ENCODE data around the gene IL17RA.

Gene IL17RA

GRCh38 chr22:17083255-17083654 lies 1.5 kb upstream of the IL17RA start:
- no peak for DNase-seq

GRCh38 chr22:17083811-17084441 lies 874 bp upstream of the IL17RA start:
- DNase-seq, result no peak

DNA sequence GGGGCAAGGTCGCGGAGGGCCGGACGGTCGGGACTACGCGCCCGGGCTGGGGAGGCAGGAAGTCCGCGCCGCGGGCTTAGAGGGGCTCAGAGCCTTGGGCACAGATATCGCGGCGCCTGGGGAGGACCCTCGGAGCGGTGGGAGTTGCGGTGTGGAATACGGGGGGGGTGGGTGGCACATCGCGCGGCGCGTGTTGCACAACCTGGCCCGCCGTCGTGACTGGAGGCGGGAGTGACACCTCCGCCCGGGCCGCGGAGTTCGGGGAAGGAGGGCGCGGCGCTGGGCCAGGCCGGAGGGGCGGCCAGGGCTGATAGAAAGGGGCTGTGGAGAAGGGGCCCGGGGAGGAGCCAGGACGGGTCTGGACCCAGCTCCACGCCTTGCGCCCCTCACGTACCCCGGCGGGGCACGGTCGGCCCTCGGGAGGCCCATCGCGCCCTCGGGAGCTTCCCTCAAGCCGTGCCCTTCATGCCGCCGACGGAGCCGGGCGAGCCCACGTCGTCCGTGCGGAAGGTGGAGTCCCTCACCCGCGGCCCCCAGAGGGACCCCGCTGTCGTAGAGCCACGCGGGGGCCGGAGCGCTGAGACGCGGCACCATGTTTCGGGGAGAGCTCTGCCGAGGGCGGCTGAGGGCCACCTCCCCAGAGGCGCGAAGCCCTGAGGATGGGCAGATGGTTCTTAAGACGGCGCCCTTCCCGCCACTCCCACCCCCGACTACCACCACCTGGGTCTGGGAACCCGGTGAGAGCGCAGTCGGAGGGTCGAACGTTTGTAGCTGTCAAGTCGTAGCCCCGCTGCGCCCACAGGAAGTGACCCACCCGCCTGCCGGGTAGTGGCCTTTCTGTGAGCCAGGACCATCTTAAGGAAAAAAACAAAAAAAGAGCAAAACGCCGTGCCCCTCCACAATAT lies 729 bp downstream of the IL17RA start:
- DNase-seq, result no peak

- DNase-seq, result no peak
These were observed 1.5 kb downstream of the IL17RA start for GRCh38 chr22:17086296-17086695.

- DNase-seq, result no peak
These were observed 2.1 kb downstream of the IL17RA start for GRCh38 chr22:17086788-17087497.

DNA sequence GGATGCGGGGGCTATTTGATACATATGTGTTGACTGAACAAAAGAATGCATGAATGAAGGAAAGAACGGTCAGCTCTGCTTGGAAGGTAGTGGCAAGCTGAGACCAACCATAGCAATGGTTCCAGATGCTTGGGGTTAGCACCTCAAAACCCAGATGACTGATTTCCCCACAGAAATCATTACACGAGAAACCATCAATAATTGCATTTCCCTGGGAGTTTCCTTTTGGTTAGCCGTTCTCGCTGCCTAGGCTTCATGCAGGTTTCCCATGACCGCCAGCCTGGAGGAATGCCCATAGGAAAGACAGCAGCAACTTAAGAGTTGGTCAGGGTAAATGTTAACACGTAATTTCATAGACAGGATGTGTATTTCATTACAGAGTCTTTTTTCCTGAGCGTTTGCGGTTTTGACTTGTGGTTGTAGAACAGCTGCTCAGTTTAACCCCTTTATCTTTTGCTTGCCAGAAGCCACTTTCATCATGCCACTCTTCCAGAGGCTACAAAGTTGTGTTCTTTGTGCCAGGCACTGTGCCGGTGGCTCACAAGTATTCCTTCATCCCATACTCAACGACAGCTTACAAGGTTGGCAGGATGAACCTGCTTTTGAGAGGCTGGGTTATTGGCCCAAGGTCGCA lies 2.8 kb downstream of the IL17RA start:
- peak; percentile 96 for DNase-seq

DNA sequence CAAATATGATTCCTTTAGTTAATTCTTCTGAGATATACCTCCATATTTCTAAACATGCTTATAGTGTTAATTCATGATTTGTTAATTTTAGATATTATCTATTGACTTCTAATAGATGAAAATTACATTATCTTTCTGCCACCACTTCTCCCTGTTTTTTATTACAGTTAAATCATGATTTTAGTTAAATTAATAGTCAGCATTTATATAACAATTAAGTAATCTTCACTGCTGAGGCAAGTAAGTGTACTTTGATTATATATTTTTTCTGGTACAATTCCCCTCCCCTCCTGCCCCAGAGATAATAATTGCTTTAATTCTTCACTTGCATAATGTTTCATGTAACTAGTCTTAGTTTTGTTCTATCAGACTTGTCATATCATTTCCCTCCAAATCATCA lies 5.8 kb downstream of the IL17RA start:
- DNase-seq, result no peak

DNA sequence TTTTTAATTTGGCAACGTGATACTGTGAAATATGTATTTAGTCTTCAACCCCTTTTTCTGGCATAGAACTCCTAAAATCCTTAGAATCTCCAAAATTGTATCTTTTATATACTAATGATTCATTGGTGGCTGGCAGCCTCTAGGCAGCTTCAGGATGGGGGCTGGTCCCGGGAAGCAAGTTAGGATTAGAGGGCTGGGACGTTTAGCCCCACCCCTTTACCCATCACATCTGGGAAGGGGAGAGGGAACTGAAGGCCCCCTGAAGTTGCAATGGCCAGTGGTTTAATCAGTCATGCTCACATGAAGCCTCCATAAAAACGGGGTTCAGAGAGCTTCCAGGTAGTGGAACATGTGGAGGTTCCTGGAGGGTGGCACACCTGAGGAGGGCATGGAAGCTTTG lies 7.1 kb downstream of the IL17RA start:
- DNase-seq, result no peak

DNA sequence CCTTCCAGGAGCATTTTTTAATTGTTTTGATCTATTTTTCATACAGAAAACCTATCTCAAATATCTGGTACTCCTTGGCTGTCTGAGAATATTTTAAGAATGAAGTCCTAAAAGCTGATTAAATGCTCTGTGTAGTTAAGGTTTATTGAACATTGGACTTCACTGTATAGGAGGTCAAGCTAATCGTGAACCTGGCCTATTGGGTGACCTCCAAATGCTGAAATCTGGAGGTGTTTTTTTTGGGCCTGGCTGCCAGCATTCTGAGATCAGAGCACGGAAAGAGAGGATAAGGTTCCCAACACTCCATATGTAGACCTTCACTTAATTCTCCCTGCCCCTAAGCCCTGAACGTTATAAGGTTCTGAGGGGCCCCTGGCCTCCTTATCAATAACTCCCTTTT lies 8.3 kb downstream of the IL17RA start:
- no peak for DNase-seq

- DNase-seq, result no peak
These were observed 10.7 kb downstream of the IL17RA start for GRCh38 chr22:17095538-17095937.

GRCh38 chr22:17096071-17096470 lies 11.3 kb downstream of the IL17RA start:
- no peak for DNase-seq

- no peak for DNase-seq
These were observed 12.3 kb downstream of the IL17RA start for GRCh38 chr22:17097062-17097461.

DNA sequence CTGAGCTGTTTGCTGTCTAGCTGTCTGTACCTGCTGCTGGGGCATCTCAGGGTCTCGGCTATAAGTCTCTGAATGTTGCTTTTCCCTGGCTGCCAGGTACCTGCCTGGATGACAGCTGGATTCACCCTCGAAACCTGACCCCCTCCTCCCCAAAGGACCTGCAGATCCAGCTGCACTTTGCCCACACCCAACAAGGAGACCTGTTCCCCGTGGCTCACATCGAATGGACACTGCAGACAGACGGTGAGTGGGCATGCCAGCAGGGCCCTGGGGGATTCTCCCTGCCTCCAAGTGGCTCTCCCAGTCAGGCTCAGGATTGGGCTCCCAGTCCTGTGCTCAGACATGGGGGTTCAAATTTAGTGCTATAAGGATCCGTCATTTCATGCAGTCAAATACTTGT lies 12.9 kb downstream of the IL17RA start:
- no peak for DNase-seq

DNA sequence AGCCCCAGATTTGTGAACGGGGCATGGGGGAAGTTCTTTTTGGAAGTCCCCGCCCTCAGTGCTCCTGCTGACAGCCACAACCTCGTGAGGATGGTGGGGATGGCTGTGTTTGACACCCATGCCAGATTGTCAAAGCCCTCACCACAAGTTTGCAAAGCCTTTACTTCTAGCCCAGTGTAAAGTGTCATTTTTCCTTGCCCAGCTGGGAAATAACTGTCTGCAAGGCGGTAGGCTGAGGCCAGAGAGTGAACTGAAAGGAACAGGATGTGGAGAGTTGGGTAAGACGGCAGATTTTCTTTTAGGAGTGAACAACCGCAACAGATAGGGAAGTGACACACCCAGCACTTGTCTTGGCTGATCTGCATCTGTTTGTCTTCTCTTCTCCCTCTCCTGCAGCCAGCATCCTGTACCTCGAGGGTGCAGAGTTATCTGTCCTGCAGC lies 13.6 kb downstream of the IL17RA start:
- peak; percentile 99 for DNase-seq

DNA sequence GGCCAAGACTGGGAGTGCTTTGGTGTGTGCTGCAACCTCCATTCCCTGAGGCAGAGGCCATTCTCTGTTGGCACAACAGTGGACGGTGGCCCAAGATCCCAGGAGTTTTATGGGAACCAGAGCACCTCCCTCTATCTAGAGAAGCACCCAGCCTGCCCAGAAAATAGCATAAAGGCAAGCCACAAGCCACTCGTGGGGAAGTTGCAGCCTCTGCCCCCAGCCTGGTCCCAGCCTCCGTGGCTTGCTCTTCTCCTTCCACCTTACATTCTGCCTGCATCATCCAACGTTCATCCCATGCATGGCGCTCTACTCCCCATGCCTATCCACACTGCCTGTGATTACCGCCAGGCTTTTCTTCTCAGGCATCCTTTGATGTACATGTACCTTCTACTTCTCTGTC lies 15.8 kb downstream of the IL17RA start:
- peak; percentile 4 for DNase-seq

GRCh38 chr22:17101475-17102296 lies 16.9 kb downstream of the IL17RA start:
- DNase-seq, result no peak

DNA sequence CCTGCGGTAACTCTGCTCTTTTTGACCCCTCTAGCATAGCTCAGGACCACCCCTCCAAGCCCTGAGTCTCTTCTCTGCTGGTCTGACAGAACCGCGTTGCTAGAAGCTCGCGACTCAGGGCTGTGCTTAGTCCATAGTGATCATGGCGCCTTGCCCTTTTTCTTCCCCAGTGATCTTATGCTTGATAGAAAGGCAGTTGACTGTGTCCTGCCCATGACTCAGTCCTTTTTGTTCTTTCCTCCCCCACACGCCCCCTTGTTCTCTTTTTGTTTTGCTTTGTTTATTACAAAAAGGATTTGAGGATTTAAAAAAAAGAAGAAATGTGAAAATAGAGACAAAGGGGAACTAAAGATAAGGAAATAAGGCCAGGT lies 17.5 kb downstream of the IL17RA start:
- peak; percentile 43 for DNase-seq

GRCh38 chr22:17103351-17103750 lies 18.6 kb downstream of the IL17RA start:
- no peak for DNase-seq

DNA sequence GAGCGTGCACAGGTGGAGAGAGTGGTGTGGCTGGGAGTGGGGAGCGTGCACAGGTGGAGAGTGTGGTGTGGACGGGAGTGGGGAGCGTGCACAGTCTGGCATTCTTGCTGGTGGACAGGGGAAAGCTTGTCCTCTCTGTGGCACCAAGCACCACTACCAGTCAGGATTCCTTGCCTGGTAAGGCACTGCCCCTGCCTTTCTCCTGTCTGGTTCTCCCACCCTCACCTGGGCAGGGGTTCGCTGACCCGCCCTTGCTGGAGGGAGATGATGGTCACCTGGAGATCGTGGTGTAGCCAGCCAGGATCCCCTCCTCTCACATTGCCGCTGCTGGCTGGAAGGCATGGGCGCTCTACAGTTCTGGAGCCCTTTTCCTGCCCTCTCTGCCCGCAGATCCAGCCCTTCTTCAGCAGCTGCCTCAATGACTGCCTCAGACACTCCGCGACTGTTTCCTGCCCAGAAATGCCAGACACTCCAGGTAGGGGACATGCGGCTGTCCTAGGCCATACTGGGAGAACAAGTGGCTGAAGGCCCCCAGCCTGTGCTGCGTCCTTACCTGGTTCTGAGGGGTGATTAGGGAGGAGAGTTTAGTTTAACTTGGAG lies 19.6 kb downstream of the IL17RA start:
- DNase-seq, result no peak

DNA sequence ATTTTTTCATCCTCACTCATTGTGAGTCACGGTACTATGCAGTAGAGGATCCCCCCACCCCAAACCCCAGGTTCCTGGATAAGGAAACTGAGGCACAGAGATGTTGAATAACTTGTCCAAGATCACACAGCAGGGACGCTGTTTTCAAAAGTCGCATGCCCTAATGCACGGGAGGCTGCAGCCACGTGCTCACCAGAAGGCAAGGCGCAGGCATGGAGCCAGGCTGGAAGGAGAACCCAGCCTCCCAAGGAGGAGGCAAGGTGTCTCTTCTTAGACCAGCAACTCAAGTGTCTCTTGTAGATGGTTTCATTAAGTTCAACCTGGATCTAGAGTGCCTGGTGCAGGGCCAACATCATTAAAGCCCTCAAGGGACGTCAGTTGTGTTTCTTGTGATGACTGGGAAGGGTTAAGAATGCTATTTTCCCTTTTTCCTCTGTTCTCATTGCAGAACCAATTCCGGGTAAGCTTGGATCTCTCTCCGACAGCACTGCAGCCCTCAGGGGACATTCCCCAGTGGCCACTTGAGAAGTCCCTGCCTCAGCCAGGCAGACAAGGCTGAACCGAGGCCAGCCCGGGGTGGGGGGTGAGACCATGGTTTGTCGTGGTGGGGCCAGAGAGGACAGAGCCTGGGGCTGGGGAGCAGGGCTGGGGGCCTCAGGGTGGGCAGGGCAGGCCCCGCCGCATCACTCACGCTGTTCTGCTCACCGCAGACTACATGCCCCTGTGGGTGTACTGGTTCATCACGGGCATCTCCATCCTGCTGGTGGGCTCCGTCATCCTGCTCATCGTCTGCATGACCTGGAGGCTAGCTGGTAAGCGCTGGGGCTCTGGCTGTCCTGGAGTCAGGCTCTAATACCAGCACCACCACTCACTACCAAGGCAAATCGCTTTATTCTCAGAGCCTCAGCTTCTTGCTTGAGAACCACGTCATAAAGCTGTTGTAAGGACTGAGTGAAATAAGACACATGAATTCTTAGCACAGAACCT lies 20.6 kb downstream of the IL17RA start:
- no peak for DNase-seq

Measured in GF-D8 (cell line).